Measurements from ENCODE around the gene NLN.

GRCh38 chr5:65766781-65767180, 44.8 kb downstream of the NLN start:
- no peak for TF ChIP-seq POLR2A (IDR thresholded peaks at IDR 0.05)
- TF ChIP-seq CTCF (IDR thresholded peaks at IDR 0.05) = no peak
- TF ChIP-seq POLR2AphosphoS5 (IDR thresholded peaks at IDR 0.05) = no peak
- TF ChIP-seq EP300 (IDR thresholded peaks at IDR 0.05) = no peak
